Uterus (tissue), 2 donors: ENCODE data around the gene ROPN1B.
"Not testable (repeated sequence)": the region's sequence is repeated elsewhere in the genome, so short reads cannot be mapped to it uniquely, and the experiment has no call there.

Experiments used
- POLR2A ChIP-seq, 2 donors: fragments of 450-650 bp; IDR thresholded peaks; one replicate each; pipeline ENCODE4 v1.6.1; 2016; ENCODE audit warnings: antibody characterized with exemption in 2 of 2, mild to moderate bottlenecking in 1 of 2, moderate library complexity in 1 of 2
- TF ChIP-seq, protein P1 (sequence below), 4 experiments: fragments of 200-600 bp in 2 of 4; fragments of 450-650 bp in 2 of 4; sonication (generic) in 2 of 4; IDR thresholded peaks; one replicate each; pipeline ENCODE4 v1.5.1; 2016 to 2019; ENCODE audit warnings: antibody characterized with exemption in 4 of 4, mild to moderate bottlenecking in 2 of 4, moderate library complexity in 1 of 4

DNA sequence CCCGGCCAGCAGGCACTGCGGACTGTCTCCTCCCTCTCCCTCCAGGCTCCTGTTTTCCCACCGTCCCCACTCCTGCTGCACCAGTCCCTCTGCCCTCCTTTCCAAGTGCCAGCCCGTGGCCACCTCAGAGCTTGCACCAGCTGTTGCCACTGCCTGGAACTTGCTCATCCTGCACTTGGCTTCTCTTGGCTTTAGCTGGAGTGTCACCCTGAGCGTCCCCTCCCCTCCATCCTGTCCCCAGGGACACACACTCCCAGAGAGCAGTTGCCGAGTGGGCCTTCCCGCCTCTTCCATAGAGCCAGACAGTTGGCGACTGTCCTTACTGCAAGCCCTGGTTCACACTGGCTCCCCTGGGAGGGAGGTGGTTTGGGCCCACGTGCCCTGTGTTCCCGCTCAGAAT is 48.8 kb upstream of the ROPN1B start:
- TF ChIP-seq, protein P1, sequence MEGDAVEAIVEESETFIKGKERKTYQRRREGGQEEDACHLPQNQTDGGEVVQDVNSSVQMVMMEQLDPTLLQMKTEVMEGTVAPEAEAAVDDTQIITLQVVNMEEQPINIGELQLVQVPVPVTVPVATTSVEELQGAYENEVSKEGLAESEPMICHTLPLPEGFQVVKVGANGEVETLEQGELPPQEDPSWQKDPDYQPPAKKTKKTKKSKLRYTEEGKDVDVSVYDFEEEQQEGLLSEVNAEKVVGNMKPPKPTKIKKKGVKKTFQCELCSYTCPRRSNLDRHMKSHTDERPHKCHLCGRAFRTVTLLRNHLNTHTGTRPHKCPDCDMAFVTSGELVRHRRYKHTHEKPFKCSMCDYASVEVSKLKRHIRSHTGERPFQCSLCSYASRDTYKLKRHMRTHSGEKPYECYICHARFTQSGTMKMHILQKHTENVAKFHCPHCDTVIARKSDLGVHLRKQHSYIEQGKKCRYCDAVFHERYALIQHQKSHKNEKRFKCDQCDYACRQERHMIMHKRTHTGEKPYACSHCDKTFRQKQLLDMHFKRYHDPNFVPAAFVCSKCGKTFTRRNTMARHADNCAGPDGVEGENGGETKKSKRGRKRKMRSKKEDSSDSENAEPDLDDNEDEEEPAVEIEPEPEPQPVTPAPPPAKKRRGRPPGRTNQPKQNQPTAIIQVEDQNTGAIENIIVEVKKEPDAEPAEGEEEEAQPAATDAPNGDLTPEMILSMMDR (IDR thresholded peaks at IDR 0.05) = not testable (repeated sequence)
- TF ChIP-seq POLR2A (IDR thresholded peaks at IDR 0.05) = not testable (repeated sequence)
